CD14-positive monocyte (primary cell): Measurements from ENCODE around the gene OXER1. TPM values are rescaled to one million over a fixed set of nuclear protein-coding genes. Genes with fewer than 3 reads are reported as not detected.
A peak's percentile ranks its signal among the peaks of the same experiment; 100 is the strongest.

Experiments used
- DNase-seq, 3 donors: peaks; one replicate each; pipeline ENCODE4 v3.0.0-alpha.2; 2011 to 2022
- H2AFZ ChIP-seq: 2 replicates; pipeline ENCODE4 v1.6.0; 2012; ENCODE audit warnings: mild to moderate bottlenecking, low read depth, low read length, inconsistent platforms; ENCODE audit not compliant: insufficient read depth, poor library complexity, severe bottlenecking
- H3K27ac ChIP-seq, 2 donors: 1 replicate in 1 of 2; 2 replicates in 1 of 2; pipeline ENCODE4 v1.5.1; 2012 to 2013; ENCODE audit warnings: low read length in 2 of 2, control low read depth in 1 of 2, inconsistent platforms in 1 of 2, low read depth in 1 of 2, mild to moderate bottlenecking in 1 of 2
- H3K27me3 ChIP-seq, 2 donors: one replicate each; pipeline versions ENCODE4 v1.6.0 to v1.6.1; 2011 to 2013; ENCODE audit warnings: low read length in 2 of 2; ENCODE audit not compliant: control insufficient read depth in 2 of 2, insufficient read depth in 2 of 2
- H3K36me3 ChIP-seq, 2 donors: replicated peaks in 1 of 2; 1 replicate in 1 of 2; 2 replicates in 1 of 2; pipeline versions ENCODE4 v1.5.1 to v1.6.1; 2012 to 2013; ENCODE audit warnings: low read length in 2 of 2, control low read depth in 1 of 2, inconsistent platforms in 1 of 2, mild to moderate bottlenecking in 1 of 2; ENCODE audit not compliant: insufficient read depth in 2 of 2, control insufficient read depth in 1 of 2
- H3K4me1 ChIP-seq, 2 donors: 1 replicate in 1 of 2; 2 replicates in 1 of 2; pipeline versions ENCODE4 v1.5.1 to v1.6.1; 2012 to 2013; ENCODE audit warnings: low read length in 2 of 2, control low read depth in 1 of 2, inconsistent platforms in 1 of 2, mild to moderate bottlenecking in 1 of 2, moderate library complexity in 1 of 2; ENCODE audit not compliant: insufficient read depth in 2 of 2, control insufficient read depth in 1 of 2
- H3K4me2 ChIP-seq: replicated peaks from 2 replicates; pipeline ENCODE3; 2012; ENCODE audit warnings: low read length, moderate library complexity, mild to moderate bottlenecking; ENCODE audit not compliant: poor library complexity, severe bottlenecking; ENCODE audit errors: extremely low read depth
- H3K4me3 ChIP-seq, 3 experiments: fragments of 200-600 bp in 1 of 3; sonication (generic) in 1 of 3; replicated peaks in 1 of 3; 1 replicate in 2 of 3; 2 replicates in 1 of 3; pipeline ENCODE4 v1.5.1; 2011 to 2013; ENCODE audit warnings: low read length in 3 of 3, mild to moderate bottlenecking in 3 of 3, control low read depth in 2 of 3, low read depth in 2 of 3, inconsistent platforms in 1 of 3, moderate library complexity in 1 of 3
- H3K79me2 ChIP-seq: 2 replicates; pipeline ENCODE4 v1.6.0; 2012; ENCODE audit warnings: mild to moderate bottlenecking, control low read depth, inconsistent platforms, low read length, moderate library complexity; ENCODE audit not compliant: insufficient read depth
- H3K9ac ChIP-seq: 2 replicates; pipeline ENCODE4 v1.6.0; 2017; ENCODE audit warnings: low read length, mild to moderate bottlenecking; ENCODE audit not compliant: insufficient read depth, poor library complexity, severe bottlenecking
- H3K9me3 ChIP-seq, 2 donors: replicated peaks in 1 of 2; 1 replicate in 1 of 2; 2 replicates in 1 of 2; pipeline versions ENCODE4 v1.5.1 to v1.6.1; 2012 to 2013; ENCODE audit warnings: low read length in 2 of 2, control low read depth in 1 of 2; ENCODE audit not compliant: control insufficient read depth in 1 of 2, insufficient read depth in 1 of 2
- H4K20me1 ChIP-seq: 2 replicates; pipeline ENCODE4 v1.6.0; 2012; ENCODE audit warnings: mild to moderate bottlenecking, low read length, control low read depth, moderate library complexity; ENCODE audit not compliant: insufficient read depth
- H3K27ac Mint-ChIP-seq, 7 donors: one replicate each; pipeline ENCODE4 v1.8.0; 2020; ENCODE audit warnings: mild to moderate bottlenecking in 7 of 7, mixed read lengths in 7 of 7, moderate library complexity in 6 of 7, inconsistent platforms in 2 of 7
- H3K27me3 Mint-ChIP-seq, 3 donors: one replicate each; pipeline ENCODE4 v1.8.0; 2021 to 2022; ENCODE audit warnings: low read depth in 3 of 3, mild to moderate bottlenecking in 3 of 3, mixed read lengths in 3 of 3, moderate library complexity in 3 of 3, inconsistent platforms in 1 of 3
- H3K36me3 Mint-ChIP-seq, 2 donors: one replicate each; pipeline ENCODE4 v1.8.0; 2020; ENCODE audit warnings: mixed read lengths in 2 of 2, inconsistent platforms in 1 of 2, mild to moderate bottlenecking in 1 of 2
- H3K4me1 Mint-ChIP-seq: one replicate; pipeline ENCODE4 v1.8.0; 2020; ENCODE audit warnings: mild to moderate bottlenecking, mixed read lengths
- H3K4me3 Mint-ChIP-seq, 2 donors: one replicate each; pipeline ENCODE4 v1.8.0; 2020; ENCODE audit warnings: mild to moderate bottlenecking in 2 of 2, mixed read lengths in 2 of 2, moderate library complexity in 1 of 2
- H3K9me3 Mint-ChIP-seq, 7 donors: one replicate each; pipeline ENCODE4 v1.8.0; 2020 to 2022; ENCODE audit warnings: mixed read lengths in 7 of 7, mild to moderate bottlenecking in 6 of 7, moderate library complexity in 6 of 7, inconsistent platforms in 2 of 7
- WGBS: methylation state at CpG from one replicate; pipeline ENCODE4 v1.1.5; 2013; ENCODE audit warnings: missing lambda C conversion rate; ENCODE audit not compliant: insufficient coverage; 5-methylcytosine and 5-hydroxymethylcytosine counted together
- intact Hi-C, 2 donors: fragments of 100-400 bp; cut with micrococcal nuclease; formaldehyde crosslinking; loops; one replicate each; pipeline versions ENCODE4 v1.15.0 to v1.15.1; 2023
- polyA plus RNA-seq, 3 donors: library from polyadenylated mRNA; depleted of rRNA in 1 of 3; unstranded in 2 of 3; stranded (reverse) in 1 of 3; fragments of 300-500 nt in 2 of 3; fragments of >200 nt in 1 of 3; fragmentation: Illumina TruSeq in 2 of 3; gene quantifications; 1 replicate in 2 of 3; 2 replicates in 1 of 3; pipeline ENCODE4 v1.2.3, GENCODE V29; 2012 to 2021
- TF ChIP-seq, protein P1 (sequence below): fragments of 200-600 bp; IDR thresholded peaks from one replicate; pipeline ENCODE4 v1.8.0; 2022; ENCODE audit warnings: antibody characterized with exemption, mild to moderate bottlenecking

Gene OXER1
- polyA plus RNA-seq, 3 donors: 3.8 to 13.3 (median 5.7) TPM

- Histone ChIP-seq H3K9me3 (no peaks in the 10 kb centered on the region), H3K4me2 (no peak overlapping the region), H4K20me1 (no peaks in the 10 kb centered on the region), H3K36me3 (no peaks in the 10 kb centered on the region), H3K79me2 (no peaks in the 10 kb centered on the region), H3K4me3 (no peak overlapping the region), H2AFZ (no peak overlapping the region), H3K27ac (peak overlapping the region in 1 of 2 donors; percentile 65), H3K9ac (no peak overlapping the region), H3K27me3 (no peaks in the 10 kb centered on the region), H3K4me1 (peaks cover 24 to 26% of the 10 kb centered on the region in 2 donors)
- Mint-ChIP-seq H3K4me1 (peaks cover 21% of the 10 kb centered on the region), H3K27me3 (peaks cover 0 to 3% (median 0%) of the 10 kb centered on the region in 3 donors), H3K9me3 (peaks cover 0 to 2% (median 0%) of the 10 kb centered on the region in 7 donors), H3K36me3 (peaks cover 3 to 14% of the 10 kb centered on the region in 2 donors), H3K27ac (peak overlapping the region in 2 of 7 donors; percentile 5 to 30), H3K4me3 (no peak overlapping the region)
- intact Hi-C loops: loop anchor here in 1 of 2 donors (10.0 kb wide), 1 partner anchor 257 kb away; no protein-coding TSS in a partner anchor
- TF ChIP-seq, protein P1, sequence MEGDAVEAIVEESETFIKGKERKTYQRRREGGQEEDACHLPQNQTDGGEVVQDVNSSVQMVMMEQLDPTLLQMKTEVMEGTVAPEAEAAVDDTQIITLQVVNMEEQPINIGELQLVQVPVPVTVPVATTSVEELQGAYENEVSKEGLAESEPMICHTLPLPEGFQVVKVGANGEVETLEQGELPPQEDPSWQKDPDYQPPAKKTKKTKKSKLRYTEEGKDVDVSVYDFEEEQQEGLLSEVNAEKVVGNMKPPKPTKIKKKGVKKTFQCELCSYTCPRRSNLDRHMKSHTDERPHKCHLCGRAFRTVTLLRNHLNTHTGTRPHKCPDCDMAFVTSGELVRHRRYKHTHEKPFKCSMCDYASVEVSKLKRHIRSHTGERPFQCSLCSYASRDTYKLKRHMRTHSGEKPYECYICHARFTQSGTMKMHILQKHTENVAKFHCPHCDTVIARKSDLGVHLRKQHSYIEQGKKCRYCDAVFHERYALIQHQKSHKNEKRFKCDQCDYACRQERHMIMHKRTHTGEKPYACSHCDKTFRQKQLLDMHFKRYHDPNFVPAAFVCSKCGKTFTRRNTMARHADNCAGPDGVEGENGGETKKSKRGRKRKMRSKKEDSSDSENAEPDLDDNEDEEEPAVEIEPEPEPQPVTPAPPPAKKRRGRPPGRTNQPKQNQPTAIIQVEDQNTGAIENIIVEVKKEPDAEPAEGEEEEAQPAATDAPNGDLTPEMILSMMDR: no peak
- no peak for DNase-seq
- 95% methylated on average over 2 of the region's 5 CpGs for WGBS
Measured at GRCh38 chr2:42771546-42772153, 7.7 kb upstream of the OXER1 start.

DNA sequence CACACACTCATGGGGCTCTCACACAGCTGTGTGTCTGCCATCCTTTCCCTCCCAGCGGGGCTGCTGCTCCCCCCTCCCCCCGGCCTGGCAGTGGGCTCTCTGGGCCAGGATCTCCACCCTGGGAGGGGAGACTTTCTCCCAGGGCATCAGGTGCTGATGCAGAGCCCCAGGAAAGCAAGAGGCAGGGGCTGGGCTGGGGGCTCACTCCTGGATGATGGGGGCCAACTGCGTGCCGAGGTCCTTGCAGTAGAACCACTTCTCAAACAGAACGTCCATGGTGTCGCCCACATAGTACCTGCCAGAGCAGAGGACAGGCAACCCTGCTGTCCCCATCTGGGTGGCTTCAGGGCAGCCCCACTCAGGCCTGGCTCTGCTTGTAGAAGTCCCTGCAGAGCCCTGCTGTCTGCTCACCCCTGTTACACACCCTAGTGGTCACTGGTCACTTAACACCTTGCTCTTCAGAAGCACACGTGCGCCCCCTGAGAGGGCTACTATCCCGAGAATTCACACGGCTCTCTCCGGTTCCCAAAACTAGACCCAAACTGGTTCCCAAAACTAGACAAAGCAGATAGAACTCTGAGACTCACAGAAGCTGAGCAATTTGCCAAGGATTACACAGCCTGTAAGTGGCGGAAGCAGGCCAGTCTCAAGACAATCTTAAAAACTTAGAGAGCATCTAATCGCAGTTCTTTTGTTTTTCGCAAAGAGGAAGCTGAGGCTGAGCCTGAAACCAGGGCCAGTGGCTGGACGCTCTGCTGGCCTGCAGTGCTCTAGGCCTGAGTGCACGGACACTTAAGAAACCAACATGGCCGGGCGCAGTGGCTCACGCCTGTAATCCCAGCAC is 6.6 kb upstream of the OXER1 start:
- H3K27me3 Mint-ChIP-seq: peaks cover 0 to 3% (median 0%) of the 10 kb centered on the region in 3 donors
- peaks cover 0 to 2% (median 0%) of the 10 kb centered on the region in 7 donors for H3K9me3 Mint-ChIP-seq
- Histone ChIP-seq H4K20me1 (no peaks in the 10 kb centered on the region), H3K9ac (peak overlapping the region; percentile 9), H3K4me2 (peak overlapping the region; percentile 49), H3K27ac (peak overlapping the region; percentile 65 to 75), H3K9me3 (no peaks in the 10 kb centered on the region), H3K79me2 (no peaks in the 10 kb centered on the region), H3K36me3 (no peaks in the 10 kb centered on the region), H3K27me3 (no peaks in the 10 kb centered on the region), H3K4me3 (peak overlapping the region in 1 of 3 experiments; percentile 51), H2AFZ (peak overlapping the region; percentile 65), H3K4me1 (peaks cover 30 to 32% of the 10 kb centered on the region in 2 donors)
- DNase-seq: peak; percentile 69 to 80 (median 70)
- peak overlapping the region; percentile 83 to 95 (median 91) for H3K27ac Mint-ChIP-seq
- H3K4me3 Mint-ChIP-seq: peak overlapping the region; percentile 61 to 78
- WGBS: 68% methylated on average over 15 of the region's 19 CpGs
- intact Hi-C loops: loop anchor here in 1 of 2 donors (10.0 kb wide), 1 partner anchor 256 kb away; no protein-coding TSS in a partner anchor
- peaks cover 27% of the 10 kb centered on the region for H3K4me1 Mint-ChIP-seq
- TF ChIP-seq, protein P1: peak; percentile 83
- H3K36me3 Mint-ChIP-seq: peaks cover 3 to 11% of the 10 kb centered on the region in 2 donors
